Naive B cell (primary cell): ENCODE data around the gene GPATCH2. TPM values are rescaled to one million over a fixed set of nuclear protein-coding genes. Genes with fewer than 3 reads are reported as not detected.

Experiments
- ATAC-seq, 2 donors: fragments of 150-1000 bp; cut with Tn5 transposase; 2 replicates each; pipeline ENCODE4 v1.10.0; 2021; ENCODE audit warnings: low read depth in 2 of 2, mild to moderate bottlenecking in 2 of 2, moderate library complexity in 2 of 2
- DNase-seq: peaks from one replicate; pipeline ENCODE4 v3.0.0; 2022
- H3K27ac Mint-ChIP-seq, 6 donors: one replicate each; pipeline ENCODE4 v1.8.0; 2020 to 2022; ENCODE audit warnings: mild to moderate bottlenecking in 6 of 6, mixed read lengths in 6 of 6, moderate library complexity in 5 of 6, inconsistent platforms in 2 of 6
- H3K27me3 Mint-ChIP-seq, 3 donors: one replicate each; pipeline ENCODE4 v1.8.0; 2021 to 2022; ENCODE audit warnings: mixed read lengths in 3 of 3, mild to moderate bottlenecking in 1 of 3
- H3K36me3 Mint-ChIP-seq, 2 donors: one replicate each; pipeline ENCODE4 v1.8.0; 2020 to 2022; ENCODE audit warnings: mixed read lengths in 2 of 2, inconsistent platforms in 1 of 2, mild to moderate bottlenecking in 1 of 2
- H3K4me1 Mint-ChIP-seq, 3 donors: one replicate each; pipeline ENCODE4 v1.8.0; 2020 to 2022; ENCODE audit warnings: mixed read lengths in 3 of 3, inconsistent platforms in 1 of 3, mild to moderate bottlenecking in 1 of 3, moderate library complexity in 1 of 3
- H3K4me3 Mint-ChIP-seq, 8 donors: one replicate each; pipeline ENCODE4 v1.8.0; 2020 to 2022; ENCODE audit warnings: mild to moderate bottlenecking in 8 of 8, mixed read lengths in 8 of 8, moderate library complexity in 8 of 8, inconsistent platforms in 2 of 8
- H3K9me3 Mint-ChIP-seq, 7 donors: one replicate each; pipeline ENCODE4 v1.8.0; 2020 to 2022; ENCODE audit warnings: mixed read lengths in 7 of 7, mild to moderate bottlenecking in 5 of 7, inconsistent platforms in 2 of 7, moderate library complexity in 1 of 7
- polyA plus RNA-seq, 6 donors: library from polyadenylated mRNA; unstranded; fragments of 300-500 nt; fragmentation: Illumina TruSeq; gene quantifications; one replicate each; pipeline ENCODE4 v1.2.3, GENCODE V29; 2021; ENCODE audit warnings: low read depth in 6 of 6

GPATCH2 gene
- 1 to 10 TPM; 1.6 to 5.3 (median 3.1) TPM for polyA plus RNA-seq

GRCh38 chr1:217630711-217631591 is at the start of gene GPATCH2, which contains the start of gene SPATA17:
Gene GPATCH2, minus strand, starts transcription at chr1:217631090. Its CDS starts 119 bp downstream, at chr1:217630971.
Gene SPATA17, plus strand, starts transcription at chr1:217631344. Its CDS starts 35 bp downstream, at chr1:217631379.
- peak; percentile 86 for DNase-seq
- Mint-ChIP-seq H3K36me3 (peaks cover 0 to 5% of the 10 kb centered on the region in 2 donors), H3K27me3 (peaks cover 21 to 26% (median 22%) of the 10 kb centered on the region in 3 donors), H3K27ac (peak within 1 kb of the TSS; percentile 100), H3K4me3 (peak within 1 kb of the TSS; percentile 95 to 99 (median 98)), H3K9me3 (peaks cover 0 to 3% (median 0%) of the 10 kb centered on the region in 7 donors), H3K4me1 (peaks cover 15 to 26% (median 21%) of the 10 kb centered on the region in 3 donors)
- ATAC-seq: peak; percentile 89 to 92

GRCh38 chr1:217674028-217674729 is 43.3 kb upstream of the GPATCH2 start:
- DNase-seq: no peak
- no peak overlapping the region for H3K4me3 Mint-ChIP-seq
- H3K27me3 Mint-ChIP-seq: peaks cover 0 to 11% (median 6%) of the 10 kb centered on the region in 3 donors
- H3K36me3 Mint-ChIP-seq: no peaks in the 10 kb centered on the region
- no peak overlapping the region for H3K27ac Mint-ChIP-seq
- no peaks in the 10 kb centered on the region for H3K4me1 Mint-ChIP-seq
- ATAC-seq: no peak
- H3K9me3 Mint-ChIP-seq: no peaks in the 10 kb centered on the region

- no peaks in the 10 kb centered on the region for H3K9me3 Mint-ChIP-seq
- H3K27ac Mint-ChIP-seq: peak overlapping the region in 1 of 6 donors; percentile 54
- H3K4me1 Mint-ChIP-seq: no peaks in the 10 kb centered on the region
- DNase-seq (no peak), ATAC-seq (no peak)
- H3K4me3 Mint-ChIP-seq: no peak overlapping the region
- peaks cover 0 to 11% (median 5%) of the 10 kb centered on the region in 3 donors for H3K27me3 Mint-ChIP-seq
- no peaks in the 10 kb centered on the region for H3K36me3 Mint-ChIP-seq
Observed at GRCh38 chr1:217673387-217673786, 42.5 kb upstream of the GPATCH2 start.

- Mint-ChIP-seq H3K4me3 (no peak overlapping the region), H3K36me3 (no peaks in the 10 kb centered on the region), H3K9me3 (no peaks in the 10 kb centered on the region), H3K27ac (no peak overlapping the region), H3K27me3 (peaks cover 0 to 24% (median 5%) of the 10 kb centered on the region in 3 donors), H3K4me1 (no peaks in the 10 kb centered on the region)
- ATAC-seq (no peak), DNase-seq (no peak)
Observed at GRCh38 chr1:217668351-217668940, 37.6 kb upstream of the GPATCH2 start.

- peaks cover 0 to 2% (median 0%) of the 10 kb centered on the region in 7 donors for H3K9me3 Mint-ChIP-seq
- H3K27me3 Mint-ChIP-seq: peaks cover 0 to 13% (median 7%) of the 10 kb centered on the region in 3 donors
- no peak overlapping the region for H3K4me3 Mint-ChIP-seq
- H3K36me3 Mint-ChIP-seq: no peaks in the 10 kb centered on the region
- H3K4me1 Mint-ChIP-seq: no peaks in the 10 kb centered on the region
- no peak for DNase-seq
- H3K27ac Mint-ChIP-seq: no peak overlapping the region
- ATAC-seq: no peak
Observed at GRCh38 chr1:217661407-217661806, 30.5 kb upstream of the GPATCH2 start.

GRCh38 chr1:217660353-217661062 is 29.6 kb upstream of the GPATCH2 start:
- DNase-seq (no peak), ATAC-seq (no peak)
- Mint-ChIP-seq H3K9me3 (peaks cover 0 to 2% (median 0%) of the 10 kb centered on the region in 7 donors), H3K4me1 (no peaks in the 10 kb centered on the region), H3K4me3 (no peak overlapping the region), H3K36me3 (no peaks in the 10 kb centered on the region), H3K27ac (no peak overlapping the region), H3K27me3 (peaks cover 0 to 13% (median 7%) of the 10 kb centered on the region in 3 donors)

- Mint-ChIP-seq H3K4me1 (no peaks in the 10 kb centered on the region), H3K27me3 (peaks cover 0 to 6% (median 0%) of the 10 kb centered on the region in 3 donors)
- ATAC-seq: no peak
Observed at GRCh38 chr1:217650674-217651073, 19.8 kb upstream of the GPATCH2 start.

GRCh38 chr1:217647791-217648190 is 16.9 kb upstream of the GPATCH2 start:
- Mint-ChIP-seq H3K4me1 (no peaks in the 10 kb centered on the region), H3K27ac (no peak overlapping the region), H3K27me3 (peaks cover 6 to 8% (median 6%) of the 10 kb centered on the region in 3 donors), H3K9me3 (peaks cover 0 to 2% (median 0%) of the 10 kb centered on the region in 7 donors), H3K36me3 (no peaks in the 10 kb centered on the region), H3K4me3 (no peak overlapping the region)
- DNase-seq (no peak), ATAC-seq (no peak)

More at GRCh38 chr1:217650674-217651073, 19.8 kb upstream of the GPATCH2 start:
- Mint-ChIP-seq H3K9me3 (no peaks in the 10 kb centered on the region), H3K4me3 (no peak overlapping the region), H3K27ac (no peak overlapping the region), H3K36me3 (no peaks in the 10 kb centered on the region)
- DNase-seq: no peak

- Mint-ChIP-seq H3K27ac (no peak overlapping the region), H3K9me3 (peaks cover 0 to 5% (median 0%) of the 10 kb centered on the region in 7 donors), H3K27me3 (peaks cover 12 to 24% (median 21%) of the 10 kb centered on the region in 3 donors), H3K4me3 (no peak overlapping the region), H3K36me3 (no peaks in the 10 kb centered on the region), H3K4me1 (no peaks in the 10 kb centered on the region)
- ATAC-seq (no peak), DNase-seq (no peak)
Observed at GRCh38 chr1:217642455-217642854, 11.6 kb upstream of the GPATCH2 start.

GRCh38 chr1:217627431-217627830 is 3.5 kb downstream of the GPATCH2 start:
- ATAC-seq (no peak), DNase-seq (no peak)
- peaks cover 19 to 26% (median 23%) of the 10 kb centered on the region in 3 donors for H3K4me1 Mint-ChIP-seq
- H3K27me3 Mint-ChIP-seq: peaks cover 0 to 4% (median 2%) of the 10 kb centered on the region in 3 donors
- H3K9me3 Mint-ChIP-seq: peaks cover 0 to 3% (median 0%) of the 10 kb centered on the region in 7 donors
- H3K27ac Mint-ChIP-seq: no peak overlapping the region
- no peak overlapping the region for H3K4me3 Mint-ChIP-seq
- peaks cover 0 to 5% of the 10 kb centered on the region in 2 donors for H3K36me3 Mint-ChIP-seq

- no peak overlapping the region for H3K4me3 Mint-ChIP-seq
- peaks cover 18 to 24% (median 20%) of the 10 kb centered on the region in 3 donors for H3K4me1 Mint-ChIP-seq
- DNase-seq: no peak
- peaks cover 0 to 2% (median 0%) of the 10 kb centered on the region in 7 donors for H3K9me3 Mint-ChIP-seq
- no peak for ATAC-seq
- H3K27ac Mint-ChIP-seq: no peak overlapping the region
- peaks cover 0 to 3% of the 10 kb centered on the region in 2 donors for H3K36me3 Mint-ChIP-seq
- peaks cover 0 to 3% (median 0%) of the 10 kb centered on the region in 3 donors for H3K27me3 Mint-ChIP-seq
Observed at GRCh38 chr1:217626321-217626720, 4.6 kb downstream of the GPATCH2 start.

GRCh38 chr1:217622042-217622441 is 8.8 kb downstream of the GPATCH2 start:
- no peak for DNase-seq
- no peak overlapping the region for H3K27ac Mint-ChIP-seq
- peaks cover 0 to 5% (median 4%) of the 10 kb centered on the region in 3 donors for H3K4me1 Mint-ChIP-seq
- no peak overlapping the region for H3K4me3 Mint-ChIP-seq
- no peaks in the 10 kb centered on the region for H3K27me3 Mint-ChIP-seq
- H3K36me3 Mint-ChIP-seq: peaks cover 13 to 18% of the 10 kb centered on the region in 2 donors
- no peaks in the 10 kb centered on the region for H3K9me3 Mint-ChIP-seq
- no peak for ATAC-seq
